ENCODE results near the gene FARP2.

The FARP2 gene

GRCh38 chr2:241329669-241330615 lies 26.1 kb upstream of the FARP2 start:
- DNase-seq = no peak

GRCh38 chr2:241330616-241330981 lies 25.5 kb upstream of the FARP2 start:
- no peak for DNase-seq

DNA sequence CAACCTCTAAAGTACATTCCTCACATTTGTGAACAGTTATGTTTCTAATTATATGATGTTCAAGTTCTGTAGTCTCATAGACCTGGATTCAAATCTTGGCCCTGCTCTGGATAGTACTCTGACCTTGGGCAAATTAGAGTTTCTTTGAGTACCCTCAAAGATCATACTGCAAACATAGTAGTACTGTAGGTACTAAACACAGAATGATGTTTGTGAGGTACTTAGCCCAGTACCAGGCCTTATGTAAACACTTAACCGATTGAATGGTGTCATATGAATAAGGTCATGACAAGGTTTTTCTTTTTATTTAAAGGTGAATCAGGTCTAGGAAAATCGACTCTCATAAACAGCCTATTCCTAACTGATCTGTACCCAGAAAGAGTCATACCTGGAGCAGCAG lies 21.3 kb upstream of the FARP2 start:
- no peak for DNase-seq

DNA sequence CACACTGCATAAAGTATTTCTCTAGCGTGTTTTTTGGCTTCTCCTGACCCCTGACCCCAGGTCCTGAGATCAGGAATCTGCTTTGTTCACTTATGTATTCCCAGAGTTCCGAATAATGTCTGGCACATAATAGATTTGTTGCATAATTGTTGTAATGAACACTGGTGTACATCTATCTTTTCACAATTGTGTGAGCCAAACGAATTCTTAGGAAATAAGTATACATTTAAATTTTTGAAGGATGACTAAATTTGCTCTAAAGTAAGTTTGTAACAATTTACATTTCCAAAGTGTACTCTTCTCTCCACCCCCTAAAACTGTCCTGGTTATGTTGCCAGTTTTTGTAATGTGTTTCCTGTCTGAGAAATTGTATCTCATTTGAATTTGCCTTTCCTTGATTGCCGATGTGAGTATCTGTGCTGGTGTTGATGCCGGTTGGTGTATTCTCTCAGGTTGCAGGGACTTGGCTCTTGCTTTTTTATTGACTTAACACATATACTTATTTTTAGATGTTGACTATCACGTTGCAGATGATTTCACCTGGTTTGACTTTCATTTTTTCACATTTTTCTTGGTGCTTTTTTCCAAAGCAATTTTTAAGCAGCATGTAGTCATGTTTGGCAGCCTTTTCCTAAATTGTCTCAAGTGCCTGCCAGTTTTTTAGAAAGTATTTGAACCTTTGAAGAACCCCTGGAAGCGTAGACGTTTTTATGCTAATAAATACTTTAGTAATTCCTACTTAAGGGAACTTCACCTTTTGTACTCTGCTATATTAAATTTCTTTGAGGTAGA lies 16.1 kb upstream of the FARP2 start:
- DNase-seq = no peak

DNA sequence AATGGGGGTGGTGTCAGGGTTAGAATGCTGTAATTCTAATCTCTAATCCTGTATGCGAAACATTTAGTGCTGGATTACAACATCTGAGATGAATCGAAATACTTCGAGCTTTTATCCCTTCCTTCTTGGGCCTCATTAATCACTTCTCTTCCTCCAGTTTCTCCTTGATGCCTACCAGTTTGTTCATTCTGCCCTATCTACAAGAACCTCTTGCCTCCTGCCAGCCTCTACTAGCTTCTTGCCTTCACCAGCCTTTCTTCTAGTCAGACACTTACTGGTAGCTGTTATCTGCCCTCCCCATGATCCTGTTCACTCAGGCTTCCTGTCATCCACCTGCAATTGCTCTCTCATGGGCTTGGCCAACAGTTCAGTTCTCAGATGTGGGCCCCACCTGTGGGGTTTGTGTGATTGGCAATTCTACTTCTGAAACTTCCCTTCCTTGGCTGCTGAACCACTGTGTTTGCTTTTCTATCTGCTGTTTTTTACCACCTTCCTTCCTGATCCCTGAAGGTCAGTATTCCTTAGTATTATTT lies 15.4 kb upstream of the FARP2 start:
- no peak for DNase-seq

DNA sequence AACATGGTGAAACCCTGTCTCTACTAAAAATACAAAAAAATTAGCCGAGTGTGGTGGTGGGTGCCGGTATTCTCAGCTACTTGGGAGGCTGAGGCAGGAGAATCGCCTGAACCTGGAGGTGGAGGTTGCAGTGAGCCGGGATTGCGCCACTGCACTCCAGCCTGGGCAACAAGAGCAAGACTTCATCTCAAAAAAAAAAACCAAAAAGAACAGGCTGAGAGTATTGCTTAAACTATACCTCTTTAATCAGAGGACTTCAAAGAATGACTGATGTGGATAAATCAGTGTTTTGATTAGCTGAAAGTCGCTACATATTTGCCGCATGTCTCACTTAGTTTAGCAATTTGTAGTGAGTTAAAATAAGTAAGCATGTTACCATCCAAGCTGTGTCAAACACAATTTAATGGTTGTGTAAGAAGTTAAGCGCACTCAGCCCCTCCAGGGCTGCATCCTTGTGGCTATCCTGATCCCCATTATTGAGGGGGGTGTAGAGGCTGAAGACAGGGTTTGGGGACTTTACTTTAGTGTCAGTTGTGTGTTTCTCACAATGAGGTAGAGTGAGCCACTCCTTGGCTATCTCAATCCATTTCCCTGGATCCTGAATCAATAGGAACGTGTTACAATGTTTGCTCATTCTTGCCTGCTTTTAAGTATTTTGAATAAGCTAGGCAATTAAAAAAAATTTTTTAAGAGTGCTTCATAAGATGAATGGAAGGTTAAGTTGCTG lies 11.0 kb upstream of the FARP2 start:
- DNase-seq = no peak

GRCh38 chr2:241349941-241350340 lies 6.1 kb upstream of the FARP2 start:
- DNase-seq = no peak

DNA sequence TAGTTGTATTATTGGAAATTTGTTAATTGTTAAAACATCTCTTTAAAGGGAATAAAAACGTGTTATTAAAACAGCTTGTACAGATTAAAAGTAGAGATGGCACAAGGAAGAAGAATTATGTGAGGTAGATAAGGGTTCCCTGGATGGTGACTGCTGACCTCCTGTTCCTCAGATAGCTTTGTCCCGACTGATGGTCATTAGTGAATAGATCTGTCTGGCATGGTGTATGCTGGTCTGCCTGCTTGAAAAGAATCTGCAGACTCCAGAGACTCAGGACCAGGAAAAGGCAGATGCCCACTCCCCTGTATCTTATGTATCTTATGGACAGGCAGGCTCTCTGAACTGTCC lies 5.6 kb upstream of the FARP2 start:
- DNase-seq = no peak

- no peak for DNase-seq
These were observed 5.0 kb upstream of the FARP2 start for GRCh38 chr2:241350878-241351639.

DNA sequence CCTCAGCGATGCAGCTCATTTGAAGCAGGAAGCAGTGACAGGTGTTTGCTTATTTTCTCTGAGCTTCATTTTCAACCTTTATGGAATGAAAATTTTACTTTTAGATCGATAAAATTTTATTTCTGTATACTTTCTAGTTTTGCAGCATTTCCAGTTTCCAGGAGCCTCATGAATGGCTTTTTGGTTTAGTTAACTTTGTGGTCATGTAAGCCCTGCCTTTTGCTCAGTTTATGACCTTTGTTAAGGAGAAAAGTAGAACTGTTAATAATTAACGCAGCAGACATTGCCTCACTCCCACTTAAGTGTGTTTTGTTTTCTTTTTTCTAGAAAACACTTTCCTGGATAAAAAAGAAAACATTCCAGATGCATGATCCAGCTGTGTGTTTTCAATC lies 4.4 kb upstream of the FARP2 start:
- no peak for DNase-seq

GRCh38 chr2:241352227-241352626 lies 3.9 kb upstream of the FARP2 start:
- DNase-seq = no peak

- DNase-seq = peak; percentile 40
These were observed 1.1 kb upstream of the FARP2 start for GRCh38 chr2:241354668-241355658.

GRCh38 chr2:241356871-241357260 lies 781 bp downstream of the FARP2 start:
- no peak for DNase-seq

DNA sequence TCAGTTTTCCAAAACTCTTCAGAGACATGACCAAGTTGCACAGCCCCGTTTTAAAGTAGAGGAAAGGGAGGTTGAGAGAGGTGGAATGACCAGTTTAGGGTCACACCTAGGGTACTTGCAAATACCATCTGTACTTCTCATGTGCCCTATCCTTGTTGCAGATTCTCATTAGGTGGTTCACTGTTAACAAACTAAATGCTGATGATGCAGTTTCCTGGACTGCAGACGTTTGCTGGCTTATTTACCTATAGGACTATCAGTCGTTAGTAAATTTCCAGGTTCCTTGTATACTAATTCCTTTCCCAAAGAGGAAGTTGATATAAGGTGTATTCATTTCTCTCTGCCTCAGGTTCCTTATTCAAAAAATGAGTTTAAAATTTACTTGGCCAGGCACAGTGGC lies 1.4 kb downstream of the FARP2 start:
- DNase-seq = no peak

DNA sequence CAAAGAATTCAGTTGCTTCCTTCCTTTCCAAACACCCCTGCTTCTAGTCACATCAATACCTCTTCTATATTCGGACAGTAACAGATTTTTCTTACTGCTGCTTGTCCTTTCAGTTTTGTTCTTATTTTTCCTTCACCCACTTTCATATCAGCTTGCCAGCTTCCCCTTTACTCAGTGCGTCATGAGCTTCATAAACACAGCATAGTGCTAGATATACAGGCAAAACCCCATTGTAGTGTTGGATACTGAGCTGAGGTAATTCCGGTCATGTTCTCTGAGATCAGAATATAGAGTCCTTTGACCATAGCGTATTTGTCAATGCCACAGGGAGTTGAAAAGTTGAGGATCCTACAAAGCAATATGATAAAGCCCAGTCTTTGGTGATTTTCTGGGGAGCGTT lies 2.4 kb downstream of the FARP2 start:
- no peak for DNase-seq

GRCh38 chr2:241359481-241360045 lies 3.5 kb downstream of the FARP2 start:
- DNase-seq = no peak

DNA sequence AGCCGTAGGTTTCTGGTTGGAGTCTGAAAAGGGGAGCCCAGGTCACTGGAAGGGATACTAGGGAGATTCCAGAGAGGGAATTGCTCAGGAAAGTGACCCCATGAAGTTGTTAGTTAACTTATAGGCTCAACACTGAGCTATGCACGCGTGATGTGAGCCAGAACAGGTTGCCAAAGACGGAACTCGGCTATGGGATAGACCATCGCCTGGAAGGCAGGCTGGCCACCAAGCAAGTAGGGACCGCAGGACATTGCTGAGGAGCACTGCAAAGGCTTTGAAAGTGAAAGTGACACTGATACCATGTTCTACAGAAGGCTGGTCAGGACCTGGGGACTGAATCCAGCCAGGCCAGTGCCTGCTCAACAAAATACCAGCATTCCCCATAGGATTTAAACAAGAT lies 7.3 kb downstream of the FARP2 start:
- no peak for DNase-seq

DNA sequence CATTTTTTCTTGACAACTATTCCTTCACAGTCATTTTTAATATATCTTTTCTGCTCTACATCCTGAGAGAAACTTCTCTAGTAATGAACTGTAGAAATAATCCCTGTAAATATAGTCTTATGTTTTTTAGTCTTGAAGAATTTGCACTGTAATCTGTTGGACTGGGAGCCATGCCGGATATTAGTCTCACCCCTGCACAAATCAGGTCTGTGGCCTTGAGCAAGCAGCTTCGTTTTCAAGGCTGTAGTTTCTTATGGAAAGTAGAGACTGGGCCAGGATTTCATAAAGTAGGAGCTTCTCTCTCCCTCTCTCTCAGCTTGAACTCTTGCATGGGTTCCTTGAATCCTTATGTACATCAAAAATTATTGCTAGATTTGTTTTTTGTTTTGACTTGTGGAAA lies 8.7 kb downstream of the FARP2 start:
- DNase-seq = no peak

- no peak for DNase-seq
These were observed 10.6 kb downstream of the FARP2 start for GRCh38 chr2:241366678-241367077.

DNA sequence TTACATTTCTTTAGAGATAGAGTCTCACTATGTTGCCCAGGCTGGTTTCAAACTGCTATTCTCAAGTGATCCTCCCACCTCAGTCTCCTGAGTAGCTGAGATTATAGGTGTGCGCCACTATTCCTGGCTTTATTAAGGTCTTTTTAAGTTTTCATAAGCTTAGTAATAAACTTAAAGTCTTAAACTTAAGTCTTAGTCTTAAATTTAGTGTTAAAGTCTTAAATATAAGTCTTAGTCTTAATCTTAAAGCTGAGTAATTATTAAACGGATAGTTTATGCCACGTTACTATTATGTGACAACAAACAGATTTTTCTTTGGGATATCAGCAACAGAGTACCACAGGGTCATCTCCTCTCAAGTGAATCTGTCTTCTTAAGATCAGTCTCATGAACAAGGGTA lies 12.6 kb downstream of the FARP2 start:
- no peak for DNase-seq
